COLO829 (cell line): ENCODE measurements around the gene FGF23.
A peak's percentile ranks its signal among the peaks of the same experiment; 100 is the strongest.
"Not testable (repeated sequence)": the region's sequence is repeated elsewhere in the genome, so short reads cannot be mapped to it uniquely, and the experiment has no call there.

Source experiments
- DNase-seq: peaks from one replicate; pipeline ENCODE4 v3.0.0; 2012; ENCODE audit warnings: low spot score

Gene FGF23

GRCh38 chr12:4379405-4379804 lies at the start of gene FGF23:
FGF23 (minus strand) TSS chr12:4379712; CDS start chr12:4379582, 130 bp downstream.
- peak; percentile 17 for DNase-seq

GRCh38 chr12:4424422-4424821 lies 44.9 kb upstream of the FGF23 start:
- no peak for DNase-seq

GRCh38 chr12:4423528-4424195 lies 44.1 kb upstream of the FGF23 start:
- DNase-seq = no peak

- DNase-seq = no peak
Measured at GRCh38 chr12:4422985-4423384, 43.5 kb upstream of the FGF23 start.

GRCh38 chr12:4421590-4422031 lies 42.1 kb upstream of the FGF23 start:
- peak; percentile 51 for DNase-seq

- DNase-seq = no peak
Measured at GRCh38 chr12:4420138-4420670, 40.7 kb upstream of the FGF23 start.

GRCh38 chr12:4418913-4419312 lies 39.4 kb upstream of the FGF23 start:
- no peak for DNase-seq

GRCh38 chr12:4417936-4418335 lies 38.4 kb upstream of the FGF23 start:
- no peak for DNase-seq

- no peak for DNase-seq
Measured at GRCh38 chr12:4417455-4417854, 37.9 kb upstream of the FGF23 start.

- DNase-seq = no peak
Measured at GRCh38 chr12:4416276-4416675, 36.8 kb upstream of the FGF23 start.

GRCh38 chr12:4412465-4412864 lies 33.0 kb upstream of the FGF23 start:
- no peak for DNase-seq

- peak; percentile 60 for DNase-seq
Measured at GRCh38 chr12:4412056-4412455, 32.5 kb upstream of the FGF23 start.

GRCh38 chr12:4407136-4407535 lies 27.6 kb upstream of the FGF23 start:
- DNase-seq = no peak

GRCh38 chr12:4404877-4405637 lies 25.5 kb upstream of the FGF23 start:
- not testable (repeated sequence) for DNase-seq

GRCh38 chr12:4402996-4403395 lies 23.5 kb upstream of the FGF23 start:
- DNase-seq = no peak

- DNase-seq = no peak
Measured at GRCh38 chr12:4401117-4401516, 21.6 kb upstream of the FGF23 start.

GRCh38 chr12:4395818-4396217 lies 16.3 kb upstream of the FGF23 start:
- no peak for DNase-seq

- no peak for DNase-seq
Measured at GRCh38 chr12:4393211-4393610, 13.7 kb upstream of the FGF23 start.

GRCh38 chr12:4392223-4392742 lies 12.8 kb upstream of the FGF23 start:
- DNase-seq = no peak

- DNase-seq = no peak
Measured at GRCh38 chr12:4388662-4389061, 9.2 kb upstream of the FGF23 start.

- DNase-seq = no peak
Measured at GRCh38 chr12:4388032-4388431, 8.5 kb upstream of the FGF23 start.

GRCh38 chr12:4387607-4388006 lies 8.1 kb upstream of the FGF23 start:
- no peak for DNase-seq

- no peak for DNase-seq
Measured at GRCh38 chr12:4386801-4387200, 7.3 kb upstream of the FGF23 start.
